HL-60 (cell line): ENCODE data around the gene BUB3.

Experiments used
- DNase-seq, 2 experiments: peaks; one replicate each; pipeline ENCODE4 v3.0.0-alpha.2; 2010 to 2020; ENCODE audit warnings: low read depth in 1 of 2, low spot score in 1 of 2
- H3K27ac ChIP-seq: fragments of 250-450 bp; sonication (Bioruptor Pico); replicated peaks from 2 replicates; pipeline ENCODE4 v1.5.1; 2020; ENCODE audit warnings: mild to moderate bottlenecking, moderate library complexity
- H3K27me3 ChIP-seq: fragments of 250-450 bp; sonication (Bioruptor Pico); 2 replicates; pipeline ENCODE4 v1.5.1; 2021; ENCODE audit warnings: mild to moderate bottlenecking, moderate library complexity; ENCODE audit not compliant: insufficient read depth, poor library complexity, severe bottlenecking
- H3K4me3 ChIP-seq: replicated peaks from 2 replicates; pipeline ENCODE4 v1.5.1; 2011; ENCODE audit warnings: mild to moderate bottlenecking, control low read depth, low read length; ENCODE audit not compliant: insufficient read depth
- GABPA ChIP-seq: IDR thresholded peaks from 2 replicates; pipeline ENCODE4 v1.6.1; 2012; ENCODE audit warnings: low read depth
- POLR2AphosphoS5 ChIP-seq: IDR thresholded peaks from 2 replicates; pipeline ENCODE4 v1.6.1; 2012; ENCODE audit warnings: low read depth
- SPI1 ChIP-seq: IDR thresholded peaks from 2 replicates; pipeline ENCODE4 v1.6.1; 2012; ENCODE audit warnings: low read depth, mild to moderate bottlenecking, borderline replicate concordance
- TF ChIP-seq, protein P1 (sequence below): IDR thresholded peaks from 2 replicates; pipeline ENCODE4 v1.6.1; 2012; ENCODE audit warnings: low read depth; ENCODE audit not compliant: insufficient replicate concordance
- TF ChIP-seq, protein P2 (sequence below): IDR thresholded peaks from one replicate; pipeline ENCODE4 v1.5.1; 2011; ENCODE audit warnings: low read length, control low read depth, inconsistent platforms; ENCODE audit not compliant: insufficient read depth

The BUB3 gene

DNA sequence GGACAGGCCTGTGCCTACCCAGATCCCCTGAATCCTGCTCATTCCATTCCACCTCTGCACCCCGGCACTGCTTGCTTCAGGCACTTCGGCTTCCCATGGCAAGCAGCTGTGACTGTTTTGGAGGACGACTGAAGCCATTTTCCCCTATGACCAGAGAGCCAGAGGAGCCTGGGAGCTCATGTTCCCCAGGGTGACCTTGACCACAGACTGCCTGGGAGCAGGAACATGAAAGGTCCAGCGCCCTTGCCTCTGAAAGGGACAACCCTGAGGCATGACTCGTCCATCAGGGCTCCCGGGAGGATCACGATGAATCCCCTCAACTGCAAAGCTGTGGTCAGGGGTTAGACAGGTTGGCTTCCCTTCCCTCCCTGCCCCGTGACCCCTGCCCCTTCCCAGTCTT lies 35.1 kb upstream of the BUB3 start:
- Histone ChIP-seq H3K4me3 (no peak overlapping the region), H3K27ac (no peak overlapping the region), H3K27me3 (peaks cover 6% of the 10 kb centered on the region)
- TF ChIP-seq GABPA = no peak
- TF ChIP-seq, protein P1, sequence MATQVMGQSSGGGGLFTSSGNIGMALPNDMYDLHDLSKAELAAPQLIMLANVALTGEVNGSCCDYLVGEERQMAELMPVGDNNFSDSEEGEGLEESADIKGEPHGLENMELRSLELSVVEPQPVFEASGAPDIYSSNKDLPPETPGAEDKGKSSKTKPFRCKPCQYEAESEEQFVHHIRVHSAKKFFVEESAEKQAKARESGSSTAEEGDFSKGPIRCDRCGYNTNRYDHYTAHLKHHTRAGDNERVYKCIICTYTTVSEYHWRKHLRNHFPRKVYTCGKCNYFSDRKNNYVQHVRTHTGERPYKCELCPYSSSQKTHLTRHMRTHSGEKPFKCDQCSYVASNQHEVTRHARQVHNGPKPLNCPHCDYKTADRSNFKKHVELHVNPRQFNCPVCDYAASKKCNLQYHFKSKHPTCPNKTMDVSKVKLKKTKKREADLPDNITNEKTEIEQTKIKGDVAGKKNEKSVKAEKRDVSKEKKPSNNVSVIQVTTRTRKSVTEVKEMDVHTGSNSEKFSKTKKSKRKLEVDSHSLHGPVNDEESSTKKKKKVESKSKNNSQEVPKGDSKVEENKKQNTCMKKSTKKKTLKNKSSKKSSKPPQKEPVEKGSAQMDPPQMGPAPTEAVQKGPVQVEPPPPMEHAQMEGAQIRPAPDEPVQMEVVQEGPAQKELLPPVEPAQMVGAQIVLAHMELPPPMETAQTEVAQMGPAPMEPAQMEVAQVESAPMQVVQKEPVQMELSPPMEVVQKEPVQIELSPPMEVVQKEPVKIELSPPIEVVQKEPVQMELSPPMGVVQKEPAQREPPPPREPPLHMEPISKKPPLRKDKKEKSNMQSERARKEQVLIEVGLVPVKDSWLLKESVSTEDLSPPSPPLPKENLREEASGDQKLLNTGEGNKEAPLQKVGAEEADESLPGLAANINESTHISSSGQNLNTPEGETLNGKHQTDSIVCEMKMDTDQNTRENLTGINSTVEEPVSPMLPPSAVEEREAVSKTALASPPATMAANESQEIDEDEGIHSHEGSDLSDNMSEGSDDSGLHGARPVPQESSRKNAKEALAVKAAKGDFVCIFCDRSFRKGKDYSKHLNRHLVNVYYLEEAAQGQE = no peak
- TF ChIP-seq, protein P2, sequence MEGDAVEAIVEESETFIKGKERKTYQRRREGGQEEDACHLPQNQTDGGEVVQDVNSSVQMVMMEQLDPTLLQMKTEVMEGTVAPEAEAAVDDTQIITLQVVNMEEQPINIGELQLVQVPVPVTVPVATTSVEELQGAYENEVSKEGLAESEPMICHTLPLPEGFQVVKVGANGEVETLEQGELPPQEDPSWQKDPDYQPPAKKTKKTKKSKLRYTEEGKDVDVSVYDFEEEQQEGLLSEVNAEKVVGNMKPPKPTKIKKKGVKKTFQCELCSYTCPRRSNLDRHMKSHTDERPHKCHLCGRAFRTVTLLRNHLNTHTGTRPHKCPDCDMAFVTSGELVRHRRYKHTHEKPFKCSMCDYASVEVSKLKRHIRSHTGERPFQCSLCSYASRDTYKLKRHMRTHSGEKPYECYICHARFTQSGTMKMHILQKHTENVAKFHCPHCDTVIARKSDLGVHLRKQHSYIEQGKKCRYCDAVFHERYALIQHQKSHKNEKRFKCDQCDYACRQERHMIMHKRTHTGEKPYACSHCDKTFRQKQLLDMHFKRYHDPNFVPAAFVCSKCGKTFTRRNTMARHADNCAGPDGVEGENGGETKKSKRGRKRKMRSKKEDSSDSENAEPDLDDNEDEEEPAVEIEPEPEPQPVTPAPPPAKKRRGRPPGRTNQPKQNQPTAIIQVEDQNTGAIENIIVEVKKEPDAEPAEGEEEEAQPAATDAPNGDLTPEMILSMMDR = no peak
- no peak for TF ChIP-seq SPI1
- no peak for TF ChIP-seq POLR2AphosphoS5
- no peak for DNase-seq

DNA sequence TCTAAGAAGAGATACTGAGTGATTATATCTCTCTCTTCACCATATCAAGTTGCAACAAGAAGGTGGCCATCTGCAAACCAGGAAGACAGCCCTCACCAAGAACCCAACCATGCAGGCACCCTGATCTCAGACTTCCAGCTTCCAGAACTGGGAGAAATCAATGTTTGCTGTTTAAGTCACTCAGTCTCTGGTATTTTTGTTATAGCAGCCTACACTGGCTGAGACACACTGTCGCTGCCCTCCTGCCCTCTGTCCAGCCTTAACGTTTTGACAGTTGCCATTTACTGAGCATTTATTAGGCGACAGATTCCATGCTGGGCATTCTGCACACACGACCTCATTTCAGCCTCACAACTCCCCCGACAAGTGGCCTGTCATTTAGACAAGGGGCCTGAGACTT lies 28.0 kb upstream of the BUB3 start:
- H3K4me3 ChIP-seq = no peak overlapping the region
- DNase-seq = no peak
- no peak overlapping the region for H3K27ac ChIP-seq
- TF ChIP-seq GABPA = no peak
- TF ChIP-seq, protein P2 = no peak
- no peak for TF ChIP-seq POLR2AphosphoS5
- TF ChIP-seq, protein P1 = no peak
- TF ChIP-seq SPI1 = no peak
- peaks cover 18% of the 10 kb centered on the region for H3K27me3 ChIP-seq

DNA sequence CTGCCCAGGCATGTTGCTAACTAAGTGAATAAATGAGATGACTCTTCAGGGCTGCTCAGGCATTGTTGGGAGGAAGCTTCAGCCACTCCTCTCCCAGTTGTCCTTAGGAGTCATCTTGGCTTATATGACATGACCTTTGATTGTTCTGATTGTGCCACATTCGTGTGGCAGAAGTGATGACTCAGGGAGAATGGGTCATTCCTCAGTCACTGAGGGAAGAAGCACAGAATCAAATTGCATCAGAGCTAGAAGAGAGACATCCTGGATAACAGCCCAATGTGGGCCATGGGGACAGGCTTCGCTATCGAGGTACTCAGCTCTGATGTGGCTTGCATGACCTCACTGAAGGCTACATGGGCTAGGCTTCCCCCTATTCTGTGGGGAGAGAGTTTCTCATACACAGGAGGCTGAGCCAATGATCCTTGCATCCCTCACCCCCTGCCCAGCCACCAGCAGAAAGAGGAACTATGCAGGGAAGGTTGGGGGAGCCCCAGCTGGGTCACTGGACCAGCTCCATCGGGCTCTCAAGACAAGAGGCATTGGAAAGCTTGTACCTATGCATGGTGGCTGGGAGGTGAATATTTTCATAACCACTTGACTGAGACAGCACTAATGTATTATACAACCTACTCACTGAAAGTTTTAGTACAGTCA lies 24.5 kb upstream of the BUB3 start:
- H3K27me3 ChIP-seq = peaks cover 46% of the 10 kb centered on the region
- TF ChIP-seq SPI1 (no peak), POLR2AphosphoS5 (no peak), GABPA (no peak)
- TF ChIP-seq, protein P2 = no peak
- TF ChIP-seq, protein P1 = no peak
- H3K27ac ChIP-seq = no peak overlapping the region
- DNase-seq = no peak
- no peak overlapping the region for H3K4me3 ChIP-seq
